Upper lobe of left lung (tissue), 6 donors: Measurements from ENCODE around the gene PALLD. TPM values are rescaled to one million over a fixed set of nuclear protein-coding genes. Genes with fewer than 3 reads are reported as not detected.

Experiments
- ATAC-seq, 2 donors: fragments of 200-7000 bp; cut with Tn5 transposase; one replicate each; pipeline ENCODE4 v1.9.1; 2022; ENCODE audit warnings: mild to moderate bottlenecking in 2 of 2, moderate library complexity in 2 of 2; ENCODE audit not compliant: low FRiP score in 2 of 2
- DNase-seq, 2 donors: peaks; one replicate each; pipeline ENCODE4 v3.0.0-alpha.2; 2019 to 2020
- H3K27ac ChIP-seq, 4 donors: fragments of 200-600 bp; sonication (generic); one replicate each; pipeline ENCODE4 v1.5.1; 2016 to 2019
- H3K27me3 ChIP-seq, 4 donors: fragments of 200-600 bp; sonication (generic); one replicate each; pipeline ENCODE4 v1.5.1; 2017 to 2019
- H3K36me3 ChIP-seq, 4 donors: fragments of 200-600 bp; sonication (generic); one replicate each; pipeline ENCODE4 v1.5.1; 2016 to 2019
- H3K4me1 ChIP-seq, 4 donors: fragments of 200-600 bp; sonication (generic); one replicate each; pipeline ENCODE4 v1.5.1; 2018 to 2019
- H3K4me3 ChIP-seq, 4 donors: fragments of 200-600 bp; sonication (generic); one replicate each; pipeline ENCODE4 v1.5.1; 2017 to 2019; ENCODE audit warnings: mild to moderate bottlenecking in 2 of 4, moderate library complexity in 1 of 4
- H3K9me3 ChIP-seq, 4 donors: fragments of 200-600 bp; sonication (generic); one replicate each; pipeline ENCODE4 v1.5.1; 2018 to 2019
- EP300 ChIP-seq, 4 donors: sonication (generic); formaldehyde crosslinking; IDR thresholded peaks; one replicate each; pipeline ENCODE4 v1.5.1; 2017; ENCODE audit warnings: antibody characterized with exemption in 4 of 4, control low read depth in 2 of 4
- POLR2A ChIP-seq, 4 donors: fragments of 450-650 bp; IDR thresholded peaks; one replicate each; pipeline ENCODE4 v1.5.1; 2016 to 2017; ENCODE audit warnings: antibody characterized with exemption in 4 of 4, mild to moderate bottlenecking in 2 of 4
- POLR2AphosphoS5 ChIP-seq, 2 donors: sonication (generic); formaldehyde crosslinking; IDR thresholded peaks; one replicate each; pipeline ENCODE4 v1.5.1; 2017; ENCODE audit warnings: antibody characterized with exemption in 2 of 2
- WGBS, 2 donors: methylation state at CpG; one replicate each; pipeline ENCODE4 v1.1.5; 2017 to 2018; 5-methylcytosine and 5-hydroxymethylcytosine counted together
- total RNA-seq, 6 donors: library from RNA; depleted of rRNA in 4 of 6; stranded (reverse); fragments of >200 nt in 4 of 6; gene quantifications; one replicate each; pipeline versions ENCODE4 v1.1.0 to v1.2.1, GENCODE V29; 2016 to 2021
- TF ChIP-seq, protein P1 (sequence below), 6 experiments: fragments of 450-650 bp in 4 of 6; fragments of 200-600 bp in 2 of 6; sonication (generic) in 2 of 6; IDR thresholded peaks; one replicate each; pipeline ENCODE4 v1.5.1; 2016 to 2019; ENCODE audit warnings: antibody characterized with exemption in 6 of 6
- donor health status: DM: no; HTN: no; CAD: no; lungs with moderate emphysema.
- donor health status: DM: no; HTN: yes; CAD: no; lungs with severe emphysema.

The PALLD gene
- total RNA-seq, 6 donors from 2014 or later, result 63.9 to 175 (median 134) TPM

- H3K36me3 ChIP-seq, result no peaks in the 10 kb centered on the region
- no peak for DNase-seq
- ATAC-seq, result no peak
- 70 to 74% methylated on average over 5 of the region's 5 CpGs for WGBS, 2 donors
- no peaks in the 10 kb centered on the region for H3K27me3 ChIP-seq
- H3K4me3 ChIP-seq, result no peak overlapping the region
- no peaks in the 10 kb centered on the region for H3K4me1 ChIP-seq
- TF ChIP-seq POLR2AphosphoS5 (IDR thresholded peaks at IDR 0.05), result no peak
- TF ChIP-seq POLR2A (IDR thresholded peaks at IDR 0.05), result no peak
- TF ChIP-seq EP300 (IDR thresholded peaks at IDR 0.05), result no peak
- TF ChIP-seq, protein P1, sequence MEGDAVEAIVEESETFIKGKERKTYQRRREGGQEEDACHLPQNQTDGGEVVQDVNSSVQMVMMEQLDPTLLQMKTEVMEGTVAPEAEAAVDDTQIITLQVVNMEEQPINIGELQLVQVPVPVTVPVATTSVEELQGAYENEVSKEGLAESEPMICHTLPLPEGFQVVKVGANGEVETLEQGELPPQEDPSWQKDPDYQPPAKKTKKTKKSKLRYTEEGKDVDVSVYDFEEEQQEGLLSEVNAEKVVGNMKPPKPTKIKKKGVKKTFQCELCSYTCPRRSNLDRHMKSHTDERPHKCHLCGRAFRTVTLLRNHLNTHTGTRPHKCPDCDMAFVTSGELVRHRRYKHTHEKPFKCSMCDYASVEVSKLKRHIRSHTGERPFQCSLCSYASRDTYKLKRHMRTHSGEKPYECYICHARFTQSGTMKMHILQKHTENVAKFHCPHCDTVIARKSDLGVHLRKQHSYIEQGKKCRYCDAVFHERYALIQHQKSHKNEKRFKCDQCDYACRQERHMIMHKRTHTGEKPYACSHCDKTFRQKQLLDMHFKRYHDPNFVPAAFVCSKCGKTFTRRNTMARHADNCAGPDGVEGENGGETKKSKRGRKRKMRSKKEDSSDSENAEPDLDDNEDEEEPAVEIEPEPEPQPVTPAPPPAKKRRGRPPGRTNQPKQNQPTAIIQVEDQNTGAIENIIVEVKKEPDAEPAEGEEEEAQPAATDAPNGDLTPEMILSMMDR (IDR thresholded peaks at IDR 0.05), result no peak
- no peaks in the 10 kb centered on the region for H3K9me3 ChIP-seq
- H3K27ac ChIP-seq, result no peak overlapping the region
Observed at GRCh38 chr4:168577624-168578023, 80.8 kb downstream of the PALLD start.

DNA sequence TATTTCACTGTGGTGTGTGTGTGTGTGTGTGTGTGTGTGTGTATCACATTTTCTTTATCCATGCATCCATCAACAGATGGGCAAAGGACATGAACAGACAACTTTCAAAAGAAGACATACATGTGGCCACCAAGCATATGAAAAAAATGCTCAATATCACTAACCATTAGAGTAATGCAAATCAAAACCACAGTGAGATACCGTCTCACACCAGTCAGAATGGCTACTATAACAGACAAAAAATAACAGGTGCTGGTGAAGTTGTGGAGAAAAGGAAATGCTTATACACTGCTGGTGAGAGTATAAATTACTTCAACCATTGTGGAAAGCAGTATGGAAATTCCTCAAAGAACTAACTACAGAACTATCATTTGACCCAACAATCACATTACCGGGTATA is 83.4 kb downstream of the PALLD start:
- DNase-seq (no peak), ATAC-seq (no peak)
- WGBS, 2 donors, result 90 to 92% methylated on average over 2 of the region's 2 CpGs
- TF ChIP-seq, protein P1 (IDR thresholded peaks at IDR 0.05), result no peak
- TF ChIP-seq EP300 (IDR thresholded peaks at IDR 0.05) (no peak), POLR2AphosphoS5 (IDR thresholded peaks at IDR 0.05) (no peak), POLR2A (IDR thresholded peaks at IDR 0.05) (no peak)
- peaks cover 0 to under 1% (median 0%) of the 10 kb centered on the region in 4 donors for H3K4me1 ChIP-seq
- H3K9me3 ChIP-seq, result no peaks in the 10 kb centered on the region
- H3K27me3 ChIP-seq, result no peaks in the 10 kb centered on the region
- H3K4me3 ChIP-seq, result no peak overlapping the region
- H3K36me3 ChIP-seq, result no peaks in the 10 kb centered on the region
- H3K27ac ChIP-seq, result no peak overlapping the region

DNA sequence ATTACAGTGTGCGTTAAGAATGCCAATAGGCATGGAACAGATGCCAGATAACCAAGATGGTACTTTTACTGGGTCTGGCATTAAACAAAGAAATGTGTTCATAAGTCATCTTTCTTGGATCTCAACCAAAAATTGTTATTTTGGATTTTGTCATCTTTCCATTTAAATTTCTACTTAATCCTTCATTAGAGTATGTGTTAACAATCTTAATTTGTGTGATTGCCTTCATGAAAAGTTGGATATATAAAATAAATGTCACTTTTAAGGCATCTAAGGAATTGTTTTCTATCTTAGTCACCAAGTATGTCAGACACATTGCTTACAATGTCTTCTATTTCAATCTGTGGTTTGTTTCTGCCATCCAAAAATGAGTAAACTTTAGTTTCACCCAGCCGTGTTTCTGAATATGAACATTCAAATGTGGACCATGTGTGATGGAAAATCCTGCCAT is 87.5 kb downstream of the PALLD start:
- Histone ChIP-seq H3K4me1 (peaks cover 0 to 7% (median 2%) of the 10 kb centered on the region in 4 donors), H3K27ac (no peak overlapping the region), H3K9me3 (no peaks in the 10 kb centered on the region), H3K27me3 (no peaks in the 10 kb centered on the region), H3K4me3 (no peak overlapping the region), H3K36me3 (no peaks in the 10 kb centered on the region)
- no peak for ATAC-seq
- no peak for DNase-seq
- TF ChIP-seq EP300 (IDR thresholded peaks at IDR 0.05), result no peak
- TF ChIP-seq, protein P1 (IDR thresholded peaks at IDR 0.05), result no peak
- TF ChIP-seq POLR2A (IDR thresholded peaks at IDR 0.05), result no peak
- no peak for TF ChIP-seq POLR2AphosphoS5 (IDR thresholded peaks at IDR 0.05)
- 67 to 82% methylated on average over 2 of the region's 2 CpGs for WGBS, 2 donors

- Histone ChIP-seq H3K36me3 (no peaks in the 10 kb centered on the region), H3K4me3 (no peak overlapping the region), H3K9me3 (no peaks in the 10 kb centered on the region), H3K27ac (no peak overlapping the region), H3K27me3 (no peaks in the 10 kb centered on the region), H3K4me1 (peaks cover 0 to 7% (median 2%) of the 10 kb centered on the region in 4 donors)
- ATAC-seq (peak; percentile 91 to 92), DNase-seq (peak in 1 of 2 donors; percentile 81)
- WGBS, 2 donors, result 19 to 22% methylated on average over 8 to 9 of the region's 9 CpGs
- TF ChIP-seq EP300 (IDR thresholded peaks at IDR 0.05) (no peak), POLR2A (IDR thresholded peaks at IDR 0.05) (no peak), POLR2AphosphoS5 (IDR thresholded peaks at IDR 0.05) (no peak)
- TF ChIP-seq, protein P1 (IDR thresholded peaks at IDR 0.05), result peak; percentile 51 to 73 (median 58)
Observed at GRCh38 chr4:168585168-168586091, 88.6 kb downstream of the PALLD start.
